Lower lobe of right lung (tissue), 2 donors: ENCODE data around the gene RNF166. TPM values are rescaled to one million over a fixed set of nuclear protein-coding genes. Genes with fewer than 3 reads are reported as not detected.
A peak's percentile ranks its signal among the peaks of the same experiment; 100 is the strongest.

Experiments
- ATAC-seq, 2 donors: fragments of 200-7000 bp; cut with Tn5 transposase; one replicate each; pipeline ENCODE4 v1.9.1; 2020 to 2022; ENCODE audit warnings: mild to moderate bottlenecking in 2 of 2, moderate library complexity in 2 of 2
- DNase-seq: peaks from one replicate; pipeline ENCODE4 v3.0.0-alpha.2; 2020
- H3K27ac ChIP-seq: fragments of 200-600 bp; one replicate; pipeline ENCODE4 v1.8.0; 2022
- H3K27me3 ChIP-seq: fragments of 200-600 bp; one replicate; pipeline ENCODE4 v1.8.0; 2022; ENCODE audit warnings: low read depth
- H3K36me3 ChIP-seq: fragments of 200-600 bp; one replicate; pipeline ENCODE4 v1.8.0; 2022; ENCODE audit warnings: mild to moderate bottlenecking
- H3K4me1 ChIP-seq: fragments of 200-600 bp; one replicate; pipeline ENCODE4 v1.8.0; 2022
- H3K4me3 ChIP-seq: fragments of 200-600 bp; one replicate; pipeline ENCODE4 v1.8.0; 2022; ENCODE audit warnings: mild to moderate bottlenecking
- H3K9me3 ChIP-seq: fragments of 200-600 bp; one replicate; pipeline ENCODE4 v1.8.0; 2022
- intact Hi-C: fragments of 100-400 bp; cut with DNase I; formaldehyde crosslinking; loops from one replicate; pipeline ENCODE4 v1.11.0; 2022
- total RNA-seq: library from RNA; stranded (reverse); fragmentation: NEBNext Ultra II Directional; extraction: Animal tissue kit (Norgen Biotek cat#: 25700); gene quantifications from one replicate; pipeline ENCODE4 v1.2.1, GENCODE V29; 2021
- TF ChIP-seq, protein P1 (sequence below): fragments of 200-600 bp; IDR thresholded peaks from one replicate; pipeline ENCODE4 v1.8.0; 2022; ENCODE audit warnings: antibody characterized with exemption, mild to moderate bottlenecking
- donor health status: DM: no; HTN: yes; CAD: no; lungs with severe emphysema.

Gene RNF166
- total RNA-seq, 1 donor from 2014 or later: 61.9 TPM

DNA sequence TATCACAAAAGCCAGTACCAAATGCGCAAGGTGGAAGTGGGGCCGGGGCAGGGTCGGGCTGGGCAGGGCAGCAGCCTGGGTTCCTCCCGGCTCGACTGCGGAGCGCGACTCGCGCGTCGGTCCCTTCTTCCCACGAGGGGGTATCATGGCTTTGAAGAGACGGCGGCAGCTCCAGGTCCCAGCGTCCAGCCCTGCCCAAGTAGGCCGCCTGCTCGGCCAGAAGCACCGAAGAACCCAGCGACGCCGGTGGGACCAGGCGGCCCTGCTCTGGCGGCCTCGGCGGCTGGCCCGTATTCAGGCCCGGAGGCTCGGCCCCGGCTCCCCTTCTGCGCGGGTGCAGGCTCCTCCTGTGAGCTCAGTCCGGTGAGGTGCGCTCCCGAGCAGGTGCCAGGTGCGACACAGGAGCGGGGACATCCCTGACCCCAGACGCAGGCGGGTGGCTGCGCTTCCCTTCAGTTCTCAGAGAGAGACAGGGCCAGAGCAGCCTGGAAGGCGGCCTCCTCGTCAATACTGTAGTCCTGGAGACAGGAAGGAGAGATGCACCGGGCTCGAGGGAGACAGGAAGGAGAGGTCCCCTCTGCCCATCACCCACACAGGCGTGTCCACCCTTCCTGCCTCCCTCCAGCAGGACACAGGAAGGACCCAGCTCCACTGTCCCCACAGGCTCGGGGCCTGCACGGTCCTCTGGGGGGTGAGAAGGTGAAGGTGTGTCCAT lies 8.9 kb downstream of the RNF166 start:
- Histone ChIP-seq H3K36me3 (peaks cover 52% of the 10 kb centered on the region), H3K4me3 (no peak overlapping the region), H3K27me3 (no peaks in the 10 kb centered on the region), H3K9me3 (no peaks in the 10 kb centered on the region), H3K27ac (peak overlapping the region; percentile 24), H3K4me1 (peaks cover 46% of the 10 kb centered on the region)
- DNase-seq (no peak), ATAC-seq (no peak)
- TF ChIP-seq, protein P1, sequence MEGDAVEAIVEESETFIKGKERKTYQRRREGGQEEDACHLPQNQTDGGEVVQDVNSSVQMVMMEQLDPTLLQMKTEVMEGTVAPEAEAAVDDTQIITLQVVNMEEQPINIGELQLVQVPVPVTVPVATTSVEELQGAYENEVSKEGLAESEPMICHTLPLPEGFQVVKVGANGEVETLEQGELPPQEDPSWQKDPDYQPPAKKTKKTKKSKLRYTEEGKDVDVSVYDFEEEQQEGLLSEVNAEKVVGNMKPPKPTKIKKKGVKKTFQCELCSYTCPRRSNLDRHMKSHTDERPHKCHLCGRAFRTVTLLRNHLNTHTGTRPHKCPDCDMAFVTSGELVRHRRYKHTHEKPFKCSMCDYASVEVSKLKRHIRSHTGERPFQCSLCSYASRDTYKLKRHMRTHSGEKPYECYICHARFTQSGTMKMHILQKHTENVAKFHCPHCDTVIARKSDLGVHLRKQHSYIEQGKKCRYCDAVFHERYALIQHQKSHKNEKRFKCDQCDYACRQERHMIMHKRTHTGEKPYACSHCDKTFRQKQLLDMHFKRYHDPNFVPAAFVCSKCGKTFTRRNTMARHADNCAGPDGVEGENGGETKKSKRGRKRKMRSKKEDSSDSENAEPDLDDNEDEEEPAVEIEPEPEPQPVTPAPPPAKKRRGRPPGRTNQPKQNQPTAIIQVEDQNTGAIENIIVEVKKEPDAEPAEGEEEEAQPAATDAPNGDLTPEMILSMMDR: no peak
- intact Hi-C loops: no loop called here

- DNase-seq (no peak), ATAC-seq (no peak)
- TF ChIP-seq, protein P1: no peak
- intact Hi-C loops: no loop called here
- peaks cover 7% of the 10 kb centered on the region for H3K27me3 ChIP-seq
- H3K4me1 ChIP-seq: peaks cover 46% of the 10 kb centered on the region
- H3K9me3 ChIP-seq: no peaks in the 10 kb centered on the region
- H3K27ac ChIP-seq: no peak overlapping the region
- peaks cover 52% of the 10 kb centered on the region for H3K36me3 ChIP-seq
- H3K4me3 ChIP-seq: no peak overlapping the region
Measured at GRCh38 chr16:88696441-88696840, 9.8 kb downstream of the RNF166 start.

GRCh38 chr16:88695753-88696152 lies 10.5 kb downstream of the RNF166 start:
- Histone ChIP-seq H3K4me1 (peaks cover 46% of the 10 kb centered on the region), H3K9me3 (no peaks in the 10 kb centered on the region), H3K27me3 (peaks cover 14% of the 10 kb centered on the region), H3K36me3 (peaks cover 52% of the 10 kb centered on the region), H3K27ac (no peak overlapping the region), H3K4me3 (no peak overlapping the region)
- TF ChIP-seq, protein P1: no peak
- intact Hi-C loops: no loop called here
- no peak for DNase-seq
- no peak for ATAC-seq

DNA sequence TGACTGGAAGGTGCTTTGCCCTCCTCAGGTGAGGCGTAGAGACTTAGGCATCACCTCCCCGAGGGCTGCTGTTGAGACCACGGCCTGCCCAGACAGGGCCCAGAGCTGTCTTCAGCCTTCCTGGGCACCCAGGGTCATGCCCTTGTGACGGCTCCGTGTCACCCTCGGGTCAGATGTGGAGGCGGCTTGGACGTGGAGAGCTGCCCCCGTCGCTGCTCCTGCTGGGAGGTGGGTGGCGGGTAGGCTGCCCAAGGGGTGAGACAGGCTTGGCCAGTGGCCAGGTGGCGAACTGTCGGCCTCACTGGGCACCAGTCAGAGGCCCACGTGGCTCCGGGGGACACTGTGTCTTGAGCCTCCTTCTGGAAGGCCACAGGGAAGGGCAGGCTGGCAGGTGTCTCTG lies 11.0 kb downstream of the RNF166 start:
- TF ChIP-seq, protein P1: no peak
- Histone ChIP-seq H3K4me3 (no peak overlapping the region), H3K27me3 (peaks cover 16% of the 10 kb centered on the region), H3K9me3 (no peaks in the 10 kb centered on the region), H3K36me3 (peaks cover 49% of the 10 kb centered on the region), H3K4me1 (peaks cover 41% of the 10 kb centered on the region), H3K27ac (no peak overlapping the region)
- ATAC-seq (no peak), DNase-seq (no peak)
- intact Hi-C loops: no loop called here

DNA sequence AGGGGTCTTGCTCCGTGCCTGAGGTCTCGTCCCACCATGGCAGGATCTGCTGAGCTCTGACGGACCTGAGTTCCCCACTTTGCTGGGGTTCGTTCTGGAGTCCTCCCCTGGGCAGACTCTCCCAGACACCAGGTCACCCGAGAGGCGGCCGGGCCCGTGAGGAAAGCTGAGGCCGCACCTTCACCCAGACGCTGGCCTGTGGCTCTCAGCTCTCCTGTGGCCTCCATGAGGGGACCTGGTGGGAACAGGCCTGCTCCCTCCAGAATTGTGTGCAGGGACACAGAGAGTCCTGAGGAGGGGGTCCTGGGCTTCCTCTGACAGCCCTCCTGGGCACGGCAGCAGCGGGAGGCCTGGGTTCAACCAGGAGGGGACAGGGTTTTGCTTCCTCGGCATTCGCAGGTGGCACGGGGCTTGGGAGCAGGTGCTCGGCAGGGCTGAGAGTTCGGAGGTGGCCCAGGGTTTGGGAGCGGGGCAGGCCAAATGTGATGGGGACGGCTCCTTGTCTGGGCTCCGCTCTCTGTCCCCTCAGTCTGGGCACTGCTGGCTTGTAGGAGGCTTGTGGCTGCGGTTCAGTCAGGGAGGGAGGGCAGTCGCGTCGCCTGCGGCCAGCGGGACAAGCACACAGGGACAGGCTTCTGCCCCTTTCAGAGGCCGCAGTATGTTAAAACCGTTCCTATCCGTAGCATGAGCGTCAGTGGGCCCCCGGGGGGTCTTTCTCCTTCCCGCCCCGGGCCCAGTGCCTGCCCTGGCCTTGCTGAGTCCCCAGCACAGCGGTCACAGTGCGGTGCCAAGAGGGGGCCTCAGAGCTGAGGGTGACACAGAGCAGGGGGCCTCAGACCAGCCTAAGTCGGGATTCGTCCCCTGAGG lies 11.8 kb downstream of the RNF166 start:
- DNase-seq: peak; percentile 33
- intact Hi-C loops: no loop called here
- Histone ChIP-seq H3K27me3 (peaks cover 18% of the 10 kb centered on the region), H3K4me3 (no peak overlapping the region), H3K4me1 (peaks cover 34% of the 10 kb centered on the region), H3K36me3 (peaks cover 41% of the 10 kb centered on the region), H3K9me3 (no peaks in the 10 kb centered on the region), H3K27ac (no peak overlapping the region)
- TF ChIP-seq, protein P1: no peak
- no peak for ATAC-seq
